ENCODE measurements around the gene MRTFB. TPM values are rescaled to one million over a fixed set of nuclear protein-coding genes. Genes with fewer than 3 reads are reported as not detected.

MRTFB gene
- total RNA-seq, 1 experiment from 2014 or later, result 29.5 TPM

DNA sequence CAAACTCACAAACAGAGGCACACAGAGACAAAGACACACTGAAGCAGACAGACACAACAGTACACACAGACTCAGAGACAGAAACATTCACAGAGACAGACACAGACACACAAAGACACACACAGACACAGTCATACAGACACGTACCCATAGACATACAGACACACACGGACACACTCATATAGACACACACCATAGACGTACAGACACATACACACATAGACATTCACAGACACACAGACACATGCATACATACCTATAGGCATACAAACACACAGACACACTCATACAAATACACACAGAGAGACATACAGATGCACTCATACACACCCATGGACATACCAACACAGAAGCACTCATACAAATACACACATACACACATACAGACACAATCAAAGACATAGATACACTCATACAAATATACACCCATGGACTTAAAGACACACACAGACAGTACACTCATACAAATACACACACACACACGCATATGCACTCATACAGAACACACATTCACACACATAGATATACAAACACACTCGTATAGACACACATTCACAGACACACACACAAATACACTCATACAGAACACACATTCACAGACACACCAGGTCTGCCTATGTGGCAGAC, 19.9 kb upstream of the MRTFB start:
- H3K27me3 Mint-ChIP-seq (ENCODE audit: insufficient read depth, unreplicated experiment), result no peaks in the 10 kb centered on the region
- Histone ChIP-seq H3K9me3 (no peaks in the 10 kb centered on the region), H3K27me3 (replicated peaks; ENCODE audit: control insufficient read depth, insufficient read depth, low read length) (no peaks in the 10 kb centered on the region), H3K36me3 (ENCODE audit: control insufficient read depth, insufficient read depth, low read length) (no peaks in the 10 kb centered on the region), H3K4me1 (peaks cover 16% of the 10 kb centered on the region), H3K4me3 (ENCODE audit: low read depth, low read length) (no peak overlapping the region)
- BruUV-seq (replicated peaks), result TSS peak; percentile 73
- intact Hi-C loops (cut with micrococcal nuclease; ENCODE audit: unreplicated experiment), result no loop called here
- peaks cover under 1% of the 10 kb centered on the region for H3K9me3 Mint-ChIP-seq (ENCODE audit: unreplicated experiment)
- H3K27ac Mint-ChIP-seq (ENCODE audit: unreplicated experiment), result no peak overlapping the region
- ChIA-PET CTCF (no interaction called here), POLR2A (interaction anchor here (0.5 kb wide), 1 partner anchor 25 kb away, joined by 3 read pairs; no protein-coding TSS in a partner anchor)
- no peaks in the 10 kb centered on the region for H3K4me1 Mint-ChIP-seq (ENCODE audit: low read depth, unreplicated experiment)
- no peak overlapping the region for H3K4me3 Mint-ChIP-seq (ENCODE audit: unreplicated experiment)
- TF ChIP-seq, protein P1, sequence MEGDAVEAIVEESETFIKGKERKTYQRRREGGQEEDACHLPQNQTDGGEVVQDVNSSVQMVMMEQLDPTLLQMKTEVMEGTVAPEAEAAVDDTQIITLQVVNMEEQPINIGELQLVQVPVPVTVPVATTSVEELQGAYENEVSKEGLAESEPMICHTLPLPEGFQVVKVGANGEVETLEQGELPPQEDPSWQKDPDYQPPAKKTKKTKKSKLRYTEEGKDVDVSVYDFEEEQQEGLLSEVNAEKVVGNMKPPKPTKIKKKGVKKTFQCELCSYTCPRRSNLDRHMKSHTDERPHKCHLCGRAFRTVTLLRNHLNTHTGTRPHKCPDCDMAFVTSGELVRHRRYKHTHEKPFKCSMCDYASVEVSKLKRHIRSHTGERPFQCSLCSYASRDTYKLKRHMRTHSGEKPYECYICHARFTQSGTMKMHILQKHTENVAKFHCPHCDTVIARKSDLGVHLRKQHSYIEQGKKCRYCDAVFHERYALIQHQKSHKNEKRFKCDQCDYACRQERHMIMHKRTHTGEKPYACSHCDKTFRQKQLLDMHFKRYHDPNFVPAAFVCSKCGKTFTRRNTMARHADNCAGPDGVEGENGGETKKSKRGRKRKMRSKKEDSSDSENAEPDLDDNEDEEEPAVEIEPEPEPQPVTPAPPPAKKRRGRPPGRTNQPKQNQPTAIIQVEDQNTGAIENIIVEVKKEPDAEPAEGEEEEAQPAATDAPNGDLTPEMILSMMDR (IDR thresholded peaks at IDR 0.05; ENCODE audit: insufficient read depth in 1 of 2, low read depth in 1 of 2, low read length in 1 of 2, severe bottlenecking in 1 of 2, unreplicated experiment in 1 of 2), result no peak
- no peak for DNase-seq
- H3K36me3 Mint-ChIP-seq (ENCODE audit: insufficient read depth, unreplicated experiment), result no peaks in the 10 kb centered on the region

DNA sequence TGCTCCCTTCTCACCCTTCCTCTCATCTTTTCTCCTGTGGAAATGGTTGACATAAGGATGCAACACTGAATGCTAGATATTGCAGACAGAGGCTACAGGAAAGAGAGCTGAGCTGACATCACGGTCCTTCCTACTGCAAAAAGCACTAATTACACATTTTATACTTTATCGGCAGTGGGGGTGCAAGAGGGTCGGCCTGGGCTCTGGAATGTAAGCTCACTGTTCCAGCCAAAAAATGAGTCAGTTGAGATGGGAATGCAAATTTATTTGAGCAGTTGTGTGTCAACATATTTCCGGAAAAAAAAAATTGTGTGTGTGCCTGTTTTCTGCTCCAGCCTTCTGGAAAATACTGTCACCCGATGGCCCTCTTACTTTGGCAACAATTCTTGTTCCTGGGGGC, 14.1 kb upstream of the MRTFB start:
- ChIA-PET POLR2A (no interaction called here), CTCF (no interaction called here)
- H3K4me3 Mint-ChIP-seq (ENCODE audit: unreplicated experiment), result no peak overlapping the region

DNA sequence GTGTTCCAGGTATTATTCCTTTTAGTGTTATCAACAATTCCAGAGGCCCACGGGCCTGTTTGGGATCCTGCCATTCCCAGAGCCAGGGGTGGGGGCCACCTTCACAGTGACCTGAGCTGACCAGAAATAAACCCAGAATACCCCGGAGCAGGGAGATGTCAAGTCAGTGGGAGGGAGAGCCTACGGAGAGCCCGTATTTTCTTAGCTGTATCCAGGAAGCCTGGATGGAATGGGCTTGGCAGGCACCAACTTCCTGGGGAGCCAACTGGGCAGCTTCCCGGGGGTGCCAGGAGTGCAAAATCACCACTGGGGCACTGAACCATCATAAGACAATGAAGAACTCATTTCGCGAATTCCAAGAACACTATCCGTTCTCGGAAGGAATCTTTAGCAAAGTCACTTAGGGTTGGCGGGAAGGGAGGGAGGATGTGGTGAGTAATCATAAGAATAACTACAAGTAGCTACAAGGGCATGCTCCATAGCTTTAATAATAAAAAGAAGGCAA, 13.2 kb upstream of the MRTFB start:
- Mint-ChIP-seq H3K4me3 (ENCODE audit: unreplicated experiment) (no peak overlapping the region), H3K36me3 (ENCODE audit: insufficient read depth, unreplicated experiment) (no peaks in the 10 kb centered on the region), H3K9me3 (ENCODE audit: unreplicated experiment) (peaks cover 12% of the 10 kb centered on the region), H3K4me1 (ENCODE audit: low read depth, unreplicated experiment) (no peaks in the 10 kb centered on the region), H3K27ac (ENCODE audit: unreplicated experiment) (no peak overlapping the region), H3K27me3 (ENCODE audit: insufficient read depth, unreplicated experiment) (no peaks in the 10 kb centered on the region)
- TF ChIP-seq, protein P1 (IDR thresholded peaks at IDR 0.05; ENCODE audit: insufficient read depth in 1 of 2, low read depth in 1 of 2, low read length in 1 of 2, severe bottlenecking in 1 of 2, unreplicated experiment in 1 of 2), result no peak
- no peaks in the 10 kb centered on the region for H3K9me3 ChIP-seq
- no peak overlapping the region for H3K4me3 ChIP-seq (ENCODE audit: low read depth, low read length)
- H3K27me3 ChIP-seq (replicated peaks; ENCODE audit: control insufficient read depth, insufficient read depth, low read length), result no peaks in the 10 kb centered on the region
- no peaks in the 10 kb centered on the region for H3K4me1 ChIP-seq
- DNase-seq, result no peak
- H3K36me3 ChIP-seq (ENCODE audit: control insufficient read depth, insufficient read depth, low read length), result no peaks in the 10 kb centered on the region
- ChIA-PET POLR2A (no interaction called here), CTCF (no interaction called here)
- intact Hi-C loops (cut with micrococcal nuclease; ENCODE audit: unreplicated experiment), result no loop called here
- BruUV-seq (replicated peaks), result no TSS peak

More for the DNA sequence above, 14.1 kb upstream of the MRTFB start:
- Mint-ChIP-seq H3K27ac (ENCODE audit: unreplicated experiment) (no peak overlapping the region), H3K4me1 (ENCODE audit: low read depth, unreplicated experiment) (no peaks in the 10 kb centered on the region), H3K36me3 (ENCODE audit: insufficient read depth, unreplicated experiment) (no peaks in the 10 kb centered on the region), H3K27me3 (ENCODE audit: insufficient read depth, unreplicated experiment) (no peaks in the 10 kb centered on the region), H3K9me3 (ENCODE audit: unreplicated experiment) (peaks cover 12% of the 10 kb centered on the region)
- H3K4me1 ChIP-seq, result no peaks in the 10 kb centered on the region
- H3K9me3 ChIP-seq, result no peaks in the 10 kb centered on the region
- no peaks in the 10 kb centered on the region for H3K27me3 ChIP-seq (replicated peaks; ENCODE audit: control insufficient read depth, insufficient read depth, low read length)
- DNase-seq, result no peak
- TF ChIP-seq, protein P1 (IDR thresholded peaks at IDR 0.05; ENCODE audit: insufficient read depth in 1 of 2, low read depth in 1 of 2, low read length in 1 of 2, severe bottlenecking in 1 of 2, unreplicated experiment in 1 of 2), result no peak
- no TSS peak for BruUV-seq (replicated peaks)
- H3K36me3 ChIP-seq (ENCODE audit: control insufficient read depth, insufficient read depth, low read length), result no peaks in the 10 kb centered on the region
- H3K4me3 ChIP-seq (ENCODE audit: low read depth, low read length), result no peak overlapping the region
- intact Hi-C loops (cut with micrococcal nuclease; ENCODE audit: unreplicated experiment), result no loop called here
